ENCODE measurements around the gene SLC22A2.

Gene SLC22A2

DNA sequence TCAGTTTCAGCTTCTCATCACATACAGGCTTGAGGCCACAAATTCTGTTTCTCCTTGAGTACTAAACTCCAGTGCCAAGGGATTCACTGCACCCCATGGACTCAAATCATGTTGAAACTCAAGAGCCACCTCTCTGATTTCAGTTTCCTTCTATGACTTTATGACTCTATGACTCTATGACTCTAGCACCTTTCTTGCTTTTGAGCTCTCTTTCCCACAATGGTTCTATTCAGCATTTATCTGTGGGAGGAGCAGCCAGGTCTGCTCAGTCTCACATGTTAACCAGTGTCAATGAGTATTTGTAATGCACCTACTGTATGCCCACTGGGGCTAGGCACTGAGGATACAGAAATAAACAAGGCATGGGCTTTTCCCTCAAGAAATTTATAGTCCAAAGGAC lies 14.6 kb upstream of the SLC22A2 start:
- no peak for DNase-seq

- no peak for DNase-seq
These were observed 14.1 kb upstream of the SLC22A2 start for GRCh38 chr6:160272707-160273106.

DNA sequence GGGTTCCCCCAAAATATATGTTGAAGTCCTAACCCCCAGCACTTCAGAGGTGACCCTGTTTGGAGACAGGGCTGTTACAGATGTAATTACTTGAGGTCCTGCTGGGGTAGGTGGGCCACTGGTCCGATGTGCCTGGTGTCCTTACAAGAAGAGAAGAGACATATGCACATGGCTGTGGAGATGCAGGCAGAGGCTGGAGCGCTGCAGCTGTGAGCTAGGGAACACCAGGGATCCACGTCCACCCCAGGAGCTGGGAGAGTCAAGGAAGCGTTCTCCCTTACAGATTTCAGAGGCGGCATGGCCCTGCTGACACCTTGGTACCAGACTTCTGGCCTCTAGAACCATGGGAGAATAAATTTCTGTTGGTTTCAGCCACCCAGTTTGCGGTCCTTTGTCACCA lies 11.7 kb upstream of the SLC22A2 start:
- no peak for DNase-seq

DNA sequence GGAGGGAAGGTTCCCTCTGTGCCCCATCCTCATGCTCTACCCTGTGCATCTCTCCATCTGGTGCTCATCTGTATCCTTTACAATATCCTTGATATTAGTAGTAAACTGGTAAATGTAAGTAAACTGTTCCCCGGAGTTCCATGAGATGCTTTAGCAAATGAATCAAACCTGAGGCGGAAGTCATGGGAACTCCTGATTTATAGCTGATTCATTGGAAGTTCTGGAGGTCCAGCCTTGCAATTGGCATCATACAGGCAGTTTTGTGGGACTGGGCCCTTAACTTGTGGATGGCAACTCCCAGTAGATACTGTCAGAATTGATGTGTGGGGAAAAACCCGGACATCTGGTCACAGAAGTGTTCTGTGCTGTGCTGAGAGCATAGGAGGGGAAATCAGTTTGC lies 11.2 kb upstream of the SLC22A2 start:
- DNase-seq, result no peak

DNA sequence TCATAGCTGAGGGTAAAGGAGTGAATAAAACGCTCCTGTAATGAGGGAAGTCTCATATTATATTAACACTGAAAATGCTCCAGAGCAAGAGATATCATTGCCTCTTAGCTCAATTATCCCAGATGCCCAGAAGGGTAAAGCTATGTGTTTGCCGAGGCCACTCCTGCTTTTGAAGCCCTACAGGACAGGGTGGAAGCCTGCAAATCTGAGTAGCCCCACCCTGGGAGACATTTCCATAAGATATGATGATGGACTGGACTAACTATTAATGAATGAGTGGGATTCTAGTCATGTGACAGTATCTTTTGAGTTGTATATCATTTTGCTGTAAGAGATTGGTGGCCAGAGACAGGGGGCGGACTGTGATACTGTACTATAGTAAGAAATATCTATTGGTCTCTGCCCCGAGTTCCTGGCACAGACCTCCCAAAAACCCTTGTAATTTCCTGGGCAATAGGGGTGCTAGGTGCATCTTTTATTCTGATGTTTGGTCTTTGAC lies 10.5 kb upstream of the SLC22A2 start:
- no peak for DNase-seq

DNA sequence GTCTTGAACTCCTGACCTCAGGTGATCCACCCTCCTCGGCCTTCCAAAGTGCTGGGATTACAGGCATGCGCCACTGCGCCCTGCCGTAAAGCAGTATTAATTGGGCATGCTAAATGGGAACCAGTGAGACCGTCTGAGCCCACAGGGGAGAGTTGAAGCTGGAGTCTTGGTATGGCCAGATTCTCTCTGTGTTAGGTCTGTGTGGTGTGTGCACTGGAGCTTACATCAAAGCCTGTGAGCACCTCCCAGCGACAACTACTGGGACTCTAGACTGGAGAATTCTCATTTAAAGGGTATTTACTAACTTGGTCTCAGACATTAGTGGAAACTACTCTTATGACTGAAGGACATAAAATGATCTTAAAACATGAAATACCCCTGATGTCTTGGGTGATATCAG lies 8.5 kb upstream of the SLC22A2 start:
- no peak for DNase-seq

- DNase-seq, result no peak
These were observed 7.4 kb upstream of the SLC22A2 start for GRCh38 chr6:160265869-160266476.

DNA sequence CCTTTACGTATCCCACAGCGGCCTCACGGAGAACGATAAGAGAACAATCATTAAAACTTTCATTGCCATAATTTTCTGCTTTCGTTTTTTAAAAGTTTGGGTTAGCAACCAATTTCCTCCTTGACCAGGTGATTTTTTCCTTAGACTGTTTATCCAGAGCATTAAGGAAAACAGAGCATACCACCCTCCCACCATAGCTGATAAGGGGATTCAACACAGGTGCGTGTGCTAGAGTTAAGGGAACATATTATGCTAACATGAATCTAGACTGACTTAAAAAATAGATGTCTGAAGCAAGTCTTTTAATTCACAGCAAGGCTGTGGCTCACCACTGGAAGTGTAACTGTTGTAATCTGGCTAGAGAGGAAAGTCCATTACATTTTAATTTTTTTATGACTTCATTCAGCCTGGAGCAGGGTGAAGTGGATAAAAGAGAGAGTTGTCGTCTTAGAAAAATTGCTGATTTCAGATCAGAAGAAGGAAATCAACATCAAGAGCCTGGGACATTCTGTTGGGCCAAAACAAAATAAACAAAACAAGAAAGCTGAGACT lies 5.5 kb upstream of the SLC22A2 start:
- DNase-seq, result no peak

DNA sequence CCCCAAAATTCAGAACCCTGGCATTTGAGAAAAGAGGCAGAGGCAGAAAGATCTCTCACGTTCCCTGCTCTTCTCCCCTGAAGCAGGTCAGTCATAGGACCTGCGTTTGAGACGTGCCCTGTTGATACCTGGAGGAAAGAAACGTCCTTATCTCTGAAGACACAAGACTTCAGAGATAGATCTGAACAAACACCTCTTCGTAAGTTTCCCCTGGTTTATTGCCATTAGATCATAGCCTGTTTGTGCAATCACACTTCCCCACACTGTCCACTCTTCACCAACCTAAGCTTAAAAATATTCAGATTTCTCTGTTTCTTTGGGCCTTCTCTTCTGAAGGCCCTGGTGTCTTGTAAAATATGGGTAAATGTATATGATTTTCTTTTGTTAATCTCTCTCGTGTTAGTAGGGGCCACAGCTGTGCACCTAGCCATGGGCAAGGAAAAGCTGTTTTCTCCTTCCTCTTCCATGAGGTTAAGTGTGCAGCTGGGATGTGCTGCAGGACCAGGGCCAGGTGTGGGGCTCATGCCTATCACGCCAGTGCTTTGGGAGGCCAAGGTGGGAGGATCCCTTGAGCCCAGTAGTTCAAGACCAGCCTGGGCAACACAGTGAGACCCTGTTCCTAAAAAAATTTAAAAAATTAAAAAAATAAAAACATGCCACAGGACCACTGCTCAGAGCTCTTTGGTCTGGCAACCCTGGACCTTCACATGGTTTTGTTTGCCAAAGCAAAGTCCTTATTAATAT lies 4.7 kb upstream of the SLC22A2 start:
- DNase-seq, result no peak

- DNase-seq, result no peak
These were observed 3.5 kb upstream of the SLC22A2 start for GRCh38 chr6:160261991-160262680.

DNA sequence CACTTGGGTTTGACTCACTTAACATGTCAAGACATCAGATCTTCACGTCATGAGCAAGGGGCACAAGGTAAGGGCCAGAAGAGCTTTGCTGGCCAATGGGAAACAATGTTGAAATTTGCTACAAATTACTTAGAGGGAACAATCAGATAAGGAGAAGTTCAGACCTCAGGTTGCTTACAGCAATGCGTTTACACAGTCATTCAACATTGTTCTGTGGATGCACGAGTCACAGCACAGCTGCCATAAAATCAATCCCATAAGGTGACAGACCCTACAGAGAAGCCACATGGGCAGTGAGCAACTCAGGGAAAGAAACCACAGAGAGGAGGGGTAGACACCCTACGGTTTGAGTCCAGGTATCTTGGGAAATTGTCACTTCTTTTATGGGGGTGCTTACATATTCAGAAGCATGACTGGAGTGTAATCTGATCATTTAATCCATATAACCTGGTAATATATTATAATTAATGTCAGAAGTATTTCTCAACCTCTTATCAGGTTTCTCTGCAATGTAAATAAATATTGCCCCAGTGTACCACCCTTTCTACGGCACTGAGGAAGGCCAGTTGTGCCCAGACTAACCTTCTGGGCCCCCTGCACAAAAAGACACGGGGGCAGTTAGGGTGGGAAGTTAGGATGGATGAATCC lies 2.3 kb upstream of the SLC22A2 start:
- DNase-seq, result no peak

GRCh38 chr6:160260367-160260766 lies 1.7 kb upstream of the SLC22A2 start:
- DNase-seq, result no peak

DNA sequence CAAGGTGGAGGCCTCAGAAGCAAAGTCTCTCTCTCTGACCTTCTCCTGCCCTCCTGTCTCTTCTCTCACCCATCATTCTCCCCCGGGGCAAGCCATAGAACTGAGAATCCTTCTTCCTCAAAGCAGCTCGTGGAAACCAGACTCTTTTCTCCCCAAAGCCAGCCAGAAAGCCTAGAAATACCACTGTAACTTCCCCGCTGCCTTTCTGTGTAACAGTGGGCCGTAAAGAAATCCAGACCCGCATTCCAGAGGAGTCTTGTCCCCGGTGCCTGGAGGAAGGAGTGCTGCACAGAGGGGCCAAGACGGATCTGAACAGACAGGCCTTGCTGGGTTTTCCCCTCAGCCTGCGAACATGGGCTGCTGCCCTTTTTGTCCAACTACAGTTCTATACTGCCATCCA lies 977 bp upstream of the SLC22A2 start:
- no peak for DNase-seq

- DNase-seq, result no peak
These were observed 463 bp upstream of the SLC22A2 start for GRCh38 chr6:160259143-160259425.

DNA sequence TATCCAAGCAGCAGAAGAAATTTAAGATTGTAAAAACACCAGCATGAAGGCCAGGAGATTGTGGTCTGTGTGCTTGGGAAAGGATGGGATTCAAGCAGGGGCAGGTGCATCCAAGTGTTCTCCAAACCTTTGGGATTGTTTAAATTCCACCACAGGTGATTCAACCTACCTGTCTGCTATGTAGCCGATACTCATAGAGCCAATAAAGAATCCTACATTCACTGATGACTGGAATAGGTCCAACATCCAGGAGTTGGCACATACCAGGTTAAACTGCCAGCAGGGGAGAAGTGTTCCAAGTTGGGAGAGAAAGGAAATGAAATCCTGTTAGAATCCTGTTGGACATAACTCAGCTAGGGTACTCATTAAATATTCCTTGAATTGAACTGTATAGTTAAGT lies 2.2 kb downstream of the SLC22A2 start:
- DNase-seq, result no peak

GRCh38 chr6:160254467-160255312 lies 3.9 kb downstream of the SLC22A2 start:
- no peak for DNase-seq

GRCh38 chr6:160253714-160254113 lies 4.9 kb downstream of the SLC22A2 start:
- DNase-seq, result no peak

GRCh38 chr6:160253292-160253691 lies 5.3 kb downstream of the SLC22A2 start:
- DNase-seq, result no peak

DNA sequence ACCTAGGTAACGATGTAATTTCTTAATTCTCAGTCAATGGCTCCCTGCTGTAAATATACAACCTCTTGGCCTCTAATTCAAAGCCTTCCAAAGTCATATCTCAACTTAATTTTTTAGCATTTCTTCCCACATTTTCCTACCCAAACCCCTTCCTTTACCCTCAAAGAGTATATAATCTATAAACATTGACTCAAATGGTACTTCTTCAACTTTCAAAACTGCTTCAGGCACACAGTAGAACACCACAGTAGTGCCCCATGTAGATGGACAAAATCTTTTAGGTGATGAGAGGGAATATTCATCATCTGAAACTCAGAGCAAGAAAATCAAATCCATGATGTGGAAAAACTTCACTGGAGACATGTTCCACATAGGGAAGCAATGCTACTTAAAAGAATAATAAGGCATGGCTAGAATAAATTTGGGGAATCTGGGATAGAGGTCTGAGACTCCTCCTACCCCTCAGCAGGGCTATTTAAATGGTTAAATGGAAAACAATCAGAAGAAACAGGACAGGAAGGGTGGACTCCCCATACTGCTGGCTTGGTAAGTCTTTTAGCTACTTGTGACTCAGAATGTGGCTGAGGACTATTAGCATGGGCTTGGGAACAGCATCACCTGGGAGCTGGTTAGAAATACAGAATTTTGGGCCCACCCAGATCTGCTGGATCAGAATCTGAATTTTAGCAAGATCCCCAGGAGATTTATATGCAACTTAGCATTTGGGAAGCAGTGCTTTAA lies 6.4 kb downstream of the SLC22A2 start:
- DNase-seq, result no peak

DNA sequence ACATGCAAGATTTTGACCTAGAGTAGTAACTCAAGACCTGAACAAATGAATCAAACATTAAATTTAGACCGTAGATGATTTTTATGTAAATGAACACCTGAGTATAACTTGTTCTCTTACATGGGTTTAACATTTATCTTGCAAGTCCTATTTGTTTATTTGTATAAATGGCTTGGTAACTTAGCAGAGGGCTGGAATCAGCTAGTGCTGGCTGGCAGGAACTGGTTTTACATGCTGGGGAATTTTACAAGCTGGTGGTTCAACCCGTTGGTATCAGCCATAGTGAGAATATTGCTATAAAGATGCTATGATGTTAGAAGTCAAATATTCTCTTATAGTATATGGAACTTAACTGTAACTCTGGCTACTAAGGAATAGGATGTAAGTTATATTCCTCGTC lies 8.9 kb downstream of the SLC22A2 start:
- DNase-seq, result no peak

DNA sequence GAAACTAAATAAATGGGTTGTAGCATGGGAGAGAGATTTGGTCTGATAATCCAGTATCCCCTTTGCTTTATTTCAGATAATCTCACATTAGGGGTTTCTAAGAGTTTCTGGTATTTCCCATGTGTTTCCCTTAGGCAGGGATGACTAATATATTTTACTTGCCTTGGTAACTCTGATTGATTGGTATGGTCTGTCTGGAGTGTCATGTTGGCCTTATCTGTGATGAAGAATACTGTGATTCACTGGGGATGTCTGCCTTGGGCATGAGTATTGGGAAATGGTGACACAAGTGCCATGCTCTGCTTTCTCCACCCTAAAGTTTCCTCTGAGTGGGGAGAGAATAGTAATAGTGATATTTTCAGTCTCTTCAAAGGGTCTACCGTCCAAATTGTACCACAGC lies 10.1 kb downstream of the SLC22A2 start:
- no peak for DNase-seq

- DNase-seq, result no peak
These were observed 11.2 kb downstream of the SLC22A2 start for GRCh38 chr6:160247457-160247883.
